DOHH2 (cell line): ENCODE measurements around the gene SMIM21.

Source experiments
- EZH2phosphoT487 ChIP-seq: fragments of 200-600 bp; sonication (generic); IDR thresholded peaks from 2 replicates; pipeline ENCODE4 v1.6.1; 2017; ENCODE audit warnings: borderline replicate concordance, mild to moderate bottlenecking, antibody characterized with exemption, low read length, moderate library complexity, mixed read lengths
- TF ChIP-seq, protein P1 (sequence below): fragments of 200-600 bp; sonication (generic); IDR thresholded peaks from one replicate; pipeline ENCODE4 v1.5.1; 2014; ENCODE audit warnings: antibody characterized with exemption, mild to moderate bottlenecking, low read depth, low read length; ENCODE audit not compliant: poor library complexity, severe bottlenecking

DNA sequence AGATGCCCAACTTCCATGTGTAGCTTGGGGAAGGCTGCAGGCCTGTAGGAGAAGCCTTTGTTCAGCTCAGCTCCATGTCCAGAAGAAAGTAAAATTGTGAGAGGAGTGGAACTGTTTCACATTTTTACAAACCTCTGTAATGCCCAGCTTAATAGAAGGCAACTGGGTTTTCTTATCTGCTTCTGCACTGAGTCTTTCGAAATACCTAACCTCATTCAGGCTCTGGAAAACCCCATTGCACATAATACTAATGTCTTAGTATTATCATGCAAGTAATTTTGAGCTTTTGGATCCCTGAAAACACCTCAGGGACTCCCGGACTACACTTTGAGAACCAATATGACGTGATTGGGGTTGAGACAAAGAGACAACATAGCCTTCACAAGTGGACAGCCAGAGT is 5.8 kb downstream of the SMIM21 start:
- TF ChIP-seq, protein P1, sequence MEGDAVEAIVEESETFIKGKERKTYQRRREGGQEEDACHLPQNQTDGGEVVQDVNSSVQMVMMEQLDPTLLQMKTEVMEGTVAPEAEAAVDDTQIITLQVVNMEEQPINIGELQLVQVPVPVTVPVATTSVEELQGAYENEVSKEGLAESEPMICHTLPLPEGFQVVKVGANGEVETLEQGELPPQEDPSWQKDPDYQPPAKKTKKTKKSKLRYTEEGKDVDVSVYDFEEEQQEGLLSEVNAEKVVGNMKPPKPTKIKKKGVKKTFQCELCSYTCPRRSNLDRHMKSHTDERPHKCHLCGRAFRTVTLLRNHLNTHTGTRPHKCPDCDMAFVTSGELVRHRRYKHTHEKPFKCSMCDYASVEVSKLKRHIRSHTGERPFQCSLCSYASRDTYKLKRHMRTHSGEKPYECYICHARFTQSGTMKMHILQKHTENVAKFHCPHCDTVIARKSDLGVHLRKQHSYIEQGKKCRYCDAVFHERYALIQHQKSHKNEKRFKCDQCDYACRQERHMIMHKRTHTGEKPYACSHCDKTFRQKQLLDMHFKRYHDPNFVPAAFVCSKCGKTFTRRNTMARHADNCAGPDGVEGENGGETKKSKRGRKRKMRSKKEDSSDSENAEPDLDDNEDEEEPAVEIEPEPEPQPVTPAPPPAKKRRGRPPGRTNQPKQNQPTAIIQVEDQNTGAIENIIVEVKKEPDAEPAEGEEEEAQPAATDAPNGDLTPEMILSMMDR: no peak
- TF ChIP-seq EZH2phosphoT487: no peak
